ENCODE data around the gene DPAGT1.

The DPAGT1 gene

GRCh38 chr11:119051440-119052162 is 50.1 kb downstream of the DPAGT1 start:
- H3K27ac ChIP-seq: no peak overlapping the region
- TF ChIP-seq ZFX (IDR thresholded peaks at IDR 0.05): no peak
- TF ChIP-seq CTCF (conservative IDR thresholded peaks at IDR 0.05): no peak

- TF ChIP-seq ZFX (IDR thresholded peaks at IDR 0.05) (no peak), CTCF (conservative IDR thresholded peaks at IDR 0.05) (no peak)
- no peak overlapping the region for H3K27ac ChIP-seq
Observed at GRCh38 chr11:119049081-119049480, 52.6 kb downstream of the DPAGT1 start.

- no peak overlapping the region for H3K27ac ChIP-seq
- no peak for TF ChIP-seq ZFX (IDR thresholded peaks at IDR 0.05)
- no peak for TF ChIP-seq CTCF (conservative IDR thresholded peaks at IDR 0.05)
Observed at GRCh38 chr11:119048644-119049043, 53.0 kb downstream of the DPAGT1 start.

- H3K27ac ChIP-seq: no peak overlapping the region
- TF ChIP-seq ZFX (IDR thresholded peaks at IDR 0.05): no peak
- TF ChIP-seq CTCF (conservative IDR thresholded peaks at IDR 0.05): no peak
Observed at GRCh38 chr11:119047205-119047604, 54.4 kb downstream of the DPAGT1 start.
